Ishikawa (cell line): ENCODE results near the gene RAB3C.

Experiments
- EP300 ChIP-seq: IDR thresholded peaks from 2 replicates; pipeline ENCODE4 v1.6.1; 2012; ENCODE audit warnings: borderline replicate concordance
- FOXM1 ChIP-seq: IDR thresholded peaks from 2 replicates; pipeline ENCODE4 v1.6.1; 2012; ENCODE audit warnings: low read depth, borderline replicate concordance
- MAX ChIP-seq: IDR thresholded peaks from 2 replicates; pipeline ENCODE4 v1.6.1; 2012
- NFIC ChIP-seq: IDR thresholded peaks from 2 replicates; pipeline ENCODE4 v1.6.1; 2012
- RAD21 ChIP-seq: IDR thresholded peaks from 2 replicates; pipeline ENCODE4 v1.6.1; 2012; ENCODE audit warnings: low read depth
- REST ChIP-seq: IDR thresholded peaks from 2 replicates; pipeline ENCODE4 v1.6.1; 2012; ENCODE audit warnings: low read depth, mild to moderate bottlenecking
- YY1 ChIP-seq: IDR thresholded peaks from 2 replicates; pipeline ENCODE4 v1.6.1; 2012; ENCODE audit warnings: low read depth
- ZBTB7A ChIP-seq: IDR thresholded peaks from 2 replicates; pipeline ENCODE4 v1.6.1; 2012; ENCODE audit warnings: low read depth

DNA sequence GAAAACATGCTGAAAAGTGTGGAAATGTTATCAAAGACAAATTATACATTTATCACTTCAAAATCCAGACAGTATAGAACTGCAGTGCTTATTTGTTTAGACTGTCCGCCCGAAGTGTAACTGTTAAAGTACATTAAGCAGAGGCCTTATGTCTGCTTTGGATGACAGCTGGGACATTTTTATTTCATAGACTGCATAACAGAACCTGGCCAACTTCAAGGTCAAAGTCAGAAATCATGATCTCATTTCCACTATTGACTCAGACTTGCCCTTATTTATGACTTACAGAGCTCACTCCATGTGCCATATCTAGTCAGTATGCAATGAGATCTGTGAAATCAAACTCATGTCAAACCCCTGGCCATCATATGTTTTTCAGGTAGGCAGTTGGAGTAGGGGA is 87.7 kb downstream of the RAB3C start:
- TF ChIP-seq YY1: no peak
- no peak for TF ChIP-seq EP300
- no peak for TF ChIP-seq MAX
- no peak for TF ChIP-seq REST
- TF ChIP-seq NFIC: no peak
- TF ChIP-seq FOXM1: no peak
- no peak for TF ChIP-seq ZBTB7A
- no peak for TF ChIP-seq RAD21
